Heart right ventricle (tissue), 16 donors: ENCODE data around the gene DRAXIN. TPM values are rescaled to one million over a fixed set of nuclear protein-coding genes. Genes with fewer than 3 reads are reported as not detected.

Experiments used
- ATAC-seq, 8 donors: fragments of 200-7000 bp; cut with Tn5 transposase; one replicate each; pipeline ENCODE4 v1.9.1; 2020; ENCODE audit warnings: mild to moderate bottlenecking in 8 of 8, moderate library complexity in 8 of 8, moderate number of reproducible peaks in 1 of 8
- DNase-seq, 2 donors: peaks; one replicate each; pipeline ENCODE4 v3.0.0-alpha.2; 2020
- H3K27ac ChIP-seq, 10 donors: fragments of 200-600 bp; sonication (generic) in 2 of 10; one replicate each; pipeline versions ENCODE4 v1.5.0 to v1.8.0; 2020 to 2022; ENCODE audit warnings: mild to moderate bottlenecking in 3 of 10
- H3K27me3 ChIP-seq, 7 donors: fragments of 200-600 bp; one replicate each; pipeline ENCODE4 v1.8.0; 2021 to 2022; ENCODE audit warnings: mild to moderate bottlenecking in 2 of 7
- H3K36me3 ChIP-seq, 9 donors: fragments of 200-600 bp; sonication (generic) in 1 of 9; one replicate each; pipeline versions ENCODE4 v1.5.0 to v1.8.0; 2020 to 2022; ENCODE audit warnings: mild to moderate bottlenecking in 2 of 9
- H3K4me1 ChIP-seq, 9 donors: fragments of 200-600 bp; sonication (generic) in 1 of 9; one replicate each; pipeline versions ENCODE4 v1.5.0 to v1.8.0; 2020 to 2022; ENCODE audit warnings: mild to moderate bottlenecking in 4 of 9
- H3K4me3 ChIP-seq, 10 donors: fragments of 200-600 bp; sonication (generic) in 2 of 10; one replicate each; pipeline versions ENCODE4 v1.5.0 to v1.8.0; 2020 to 2022; ENCODE audit warnings: mild to moderate bottlenecking in 7 of 10, moderate library complexity in 2 of 10
- H3K9me3 ChIP-seq, 11 donors: fragments of 200-600 bp in 10 of 11; sonication (generic) in 2 of 11; one replicate each; pipeline versions ENCODE4 v1.5.0 to v1.8.0; 2013 to 2022; ENCODE audit warnings: mild to moderate bottlenecking in 2 of 11, control low read depth in 1 of 11, moderate library complexity in 1 of 11
- WGBS, 2 donors: extraction: QIAGEN DNeasy Blood & Tissue Kit; methylation state at CpG; one replicate each; pipeline ENCODE4 v1.1.7; 2013; ENCODE audit warnings: inconsistent platforms in 1 of 2; 5-methylcytosine and 5-hydroxymethylcytosine counted together
- intact Hi-C, 10 donors: fragments of 100-400 bp; cut with DNase I; formaldehyde crosslinking; loops; one replicate each; pipeline versions ENCODE4 v1.11.1 to v1.14.2; 2022
- polyA plus RNA-seq, 2 donors: library from polyadenylated mRNA; stranded (reverse); fragments of 200-250 nt; gene quantifications; one replicate each; pipeline ENCODE4 v1.2.3, GENCODE V29; 2013
- total RNA-seq, 10 donors: library from RNA; stranded (reverse); fragmentation: NEBNext Ultra II Directional in 3 of 10; extraction: Animal tissue kit (Norgen Biotek cat#: 25700) in 3 of 10; gene quantifications; one replicate each; pipeline versions ENCODE4 v1.2.1 to v1.2.4, GENCODE V29; 2021 to 2023
- TF ChIP-seq, protein P1 (sequence below), 9 donors: fragments of 200-600 bp; sonication (generic) in 2 of 9; IDR thresholded peaks; one replicate each; pipeline versions ENCODE4 v1.5.0 to v1.8.0; 2021 to 2022; ENCODE audit warnings: antibody characterized with exemption in 9 of 9, mild to moderate bottlenecking in 5 of 9, moderate library complexity in 1 of 9
- donor health status: Arrhythmogenic right ventricular cardiomyopathy.
- donor health status: ischemic (EF 13 %, LVEDD 7.1; RV severe dilation, severe dysfunction).
- donor health status: healthy with polysubstance abuse.
- donor health status: DM: no; HTN: yes; CAD: no.
- donor health status: DM: no; HTN: no; CAD: no.
- donor health status: ischemic (EF 25% LVEDD 6.9; RV normal size, moderate dysfunction).
- donor health status: ischemic (EF 25% LVEDD 5.7; RV mildly dilated, moderate dysfunction).
- donor health status: healthy.
- donor health status: DM: yes; HTN: yes; CAD: no.
- donor health status: Ischemic cardiomyopathy.
- donor health status: ischemic (EF 35%, LVEDD 5.7; RV mildly dilated, moderate dysfunction).
- donor health status: nonischemic (EF 11% LVEDD 7.7; RV severe dilation, severe dysfunction).
- donor health status: DM: yes; HTN: yes; CAD: no.
- donor health status: PGD.
- donor health status: ischemic (EF 29% LVEDD 5.4; RV normal size, mild dysfunction).
- donor health status: nonischemic (EF 23%, LVEDD 6.1; RV moderate dilation, normal function).

DRAXIN gene
- total and polyA plus RNA-seq, 12 donors: 0.01 to 0.18 (median 0.08) TPM; not detected in 2

DNA sequence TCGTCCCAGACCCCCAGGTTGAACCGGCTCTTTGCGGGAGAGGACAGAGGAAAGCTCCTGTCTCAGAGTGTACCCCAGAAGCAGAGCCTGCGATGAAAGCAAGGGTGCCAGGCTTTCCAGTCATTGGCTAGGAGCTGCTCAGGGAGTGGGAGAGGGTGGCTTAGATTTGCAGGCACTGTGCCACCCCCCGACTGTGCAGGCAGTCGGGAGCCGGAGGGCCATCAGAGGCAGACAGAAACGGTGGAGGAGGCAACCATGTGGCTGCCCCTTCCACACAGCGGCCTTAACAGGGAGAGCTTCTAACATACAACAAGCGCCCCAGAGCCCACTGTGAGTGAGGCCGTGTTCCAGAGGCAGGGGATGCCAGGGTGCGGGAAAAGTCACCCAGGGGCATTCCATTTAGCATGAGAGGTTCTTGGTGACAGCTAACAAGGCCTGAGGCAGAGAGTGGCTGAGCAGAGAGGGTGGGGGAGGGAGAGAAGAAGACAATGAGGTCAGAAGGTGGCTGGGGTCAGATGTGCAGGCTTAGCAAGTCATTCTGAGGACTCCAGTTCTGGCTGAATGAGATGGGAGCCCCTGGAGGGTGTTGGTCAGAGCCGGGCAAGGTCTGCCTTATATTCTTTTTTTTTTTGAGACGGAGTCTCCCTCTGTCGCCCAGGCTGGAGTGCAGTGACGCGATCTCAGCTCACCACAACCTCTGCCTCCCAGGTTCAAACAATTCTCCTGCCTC lies 61.0 kb downstream of the DRAXIN start:
- intact Hi-C loops: no loop called here
- no peaks in the 10 kb centered on the region for H3K9me3 ChIP-seq
- WGBS, 2 donors: 62 to 70% methylated on average over 15 to 17 of the region's 17 CpGs
- no peak overlapping the region for H3K27ac ChIP-seq
- peaks cover 0 to 38% (median 8%) of the 10 kb centered on the region in 9 donors for H3K36me3 ChIP-seq
- H3K4me3 ChIP-seq: no peak overlapping the region
- no peak for ATAC-seq
- TF ChIP-seq, protein P1, sequence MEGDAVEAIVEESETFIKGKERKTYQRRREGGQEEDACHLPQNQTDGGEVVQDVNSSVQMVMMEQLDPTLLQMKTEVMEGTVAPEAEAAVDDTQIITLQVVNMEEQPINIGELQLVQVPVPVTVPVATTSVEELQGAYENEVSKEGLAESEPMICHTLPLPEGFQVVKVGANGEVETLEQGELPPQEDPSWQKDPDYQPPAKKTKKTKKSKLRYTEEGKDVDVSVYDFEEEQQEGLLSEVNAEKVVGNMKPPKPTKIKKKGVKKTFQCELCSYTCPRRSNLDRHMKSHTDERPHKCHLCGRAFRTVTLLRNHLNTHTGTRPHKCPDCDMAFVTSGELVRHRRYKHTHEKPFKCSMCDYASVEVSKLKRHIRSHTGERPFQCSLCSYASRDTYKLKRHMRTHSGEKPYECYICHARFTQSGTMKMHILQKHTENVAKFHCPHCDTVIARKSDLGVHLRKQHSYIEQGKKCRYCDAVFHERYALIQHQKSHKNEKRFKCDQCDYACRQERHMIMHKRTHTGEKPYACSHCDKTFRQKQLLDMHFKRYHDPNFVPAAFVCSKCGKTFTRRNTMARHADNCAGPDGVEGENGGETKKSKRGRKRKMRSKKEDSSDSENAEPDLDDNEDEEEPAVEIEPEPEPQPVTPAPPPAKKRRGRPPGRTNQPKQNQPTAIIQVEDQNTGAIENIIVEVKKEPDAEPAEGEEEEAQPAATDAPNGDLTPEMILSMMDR (IDR thresholded peaks at IDR 0.05): no peak
- DNase-seq: no peak
- H3K27me3 ChIP-seq: no peaks in the 10 kb centered on the region
- H3K4me1 ChIP-seq: peaks cover 0 to 6% (median 0%) of the 10 kb centered on the region in 9 donors

GRCh38 chr1:11753555-11754208 lies 62.2 kb downstream of the DRAXIN start:
- no peaks in the 10 kb centered on the region for H3K27me3 ChIP-seq
- 52 to 56% methylated on average over 7 of the region's 7 CpGs for WGBS, 2 donors
- H3K4me1 ChIP-seq: peaks cover 0 to 5% (median 0%) of the 10 kb centered on the region in 9 donors
- intact Hi-C loops: no loop called here
- no peaks in the 10 kb centered on the region for H3K9me3 ChIP-seq
- H3K36me3 ChIP-seq: peaks cover 0 to 27% (median under 1%) of the 10 kb centered on the region in 9 donors
- no peak overlapping the region for H3K4me3 ChIP-seq
- no peak overlapping the region for H3K27ac ChIP-seq
- DNase-seq: no peak
- TF ChIP-seq, protein P1 (IDR thresholded peaks at IDR 0.05): no peak
- ATAC-seq: peak in 3 of 8 donors; percentile 26 to 36 (median 30)

DNA sequence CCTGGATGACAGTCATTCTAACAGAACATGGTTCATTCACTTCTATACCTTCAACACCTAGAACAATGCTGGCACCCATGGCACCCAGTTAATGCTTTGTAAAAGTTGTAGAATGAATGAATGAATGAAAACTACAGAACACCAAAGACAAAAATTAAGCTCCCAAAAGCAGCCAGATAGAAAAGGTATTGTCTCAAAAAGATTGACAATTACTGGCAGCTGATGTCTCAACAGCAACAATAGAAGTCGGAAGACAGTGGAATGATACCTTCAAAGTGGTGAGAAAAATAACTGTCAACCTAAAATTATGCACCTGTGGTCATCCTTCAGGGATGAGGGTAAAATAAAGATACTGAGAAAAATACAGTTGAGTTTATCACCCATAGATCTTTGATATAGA lies 65.5 kb downstream of the DRAXIN start:
- DNase-seq (no peak), ATAC-seq (no peak)
- Histone ChIP-seq H3K4me1 (peaks cover 0 to 9% (median 2%) of the 10 kb centered on the region in 9 donors), H3K27ac (no peak overlapping the region), H3K4me3 (no peak overlapping the region), H3K9me3 (no peaks in the 10 kb centered on the region), H3K36me3 (no peaks in the 10 kb centered on the region), H3K27me3 (peaks cover 0 to 10% (median 9%) of the 10 kb centered on the region in 7 donors)
- intact Hi-C loops: no loop called here
- TF ChIP-seq, protein P1 (IDR thresholded peaks at IDR 0.05): no peak
- WGBS, 2 donors: 94% methylated on average over 1 of the region's 1 CpG

GRCh38 chr1:11759791-11760190 lies 68.3 kb downstream of the DRAXIN start:
- WGBS, 2 donors: 91 to 97% methylated on average over 4 of the region's 4 CpGs
- Histone ChIP-seq H3K4me1 (peaks cover 0 to 9% (median 3%) of the 10 kb centered on the region in 9 donors), H3K4me3 (no peak overlapping the region), H3K27ac (no peak overlapping the region), H3K36me3 (no peaks in the 10 kb centered on the region), H3K9me3 (no peaks in the 10 kb centered on the region), H3K27me3 (peaks cover 0 to 25% (median 19%) of the 10 kb centered on the region in 7 donors)
- DNase-seq (no peak), ATAC-seq (no peak)
- TF ChIP-seq, protein P1 (IDR thresholded peaks at IDR 0.05): no peak
- intact Hi-C loops: no loop called here
